Endothelial cell of umbilical vein (primary cell): ENCODE measurements around the gene MEX3D. TPM values are rescaled to one million over a fixed set of nuclear protein-coding genes. Genes with fewer than 3 reads are reported as not detected.

ENCODE experiments used
- BruUV-seq: library from RNA; stranded (reverse); fragments of 400-500 nt; replicated peaks from 2 replicates; lab custom pipeline; 2021; lab: Mats Ljungman, UMichigan
- CTCF ChIA-PET: fragments of 300-600, 350-600 bp; sonication (Branson Sonifier 250); formaldehyde crosslinking; loops from one replicate; lab custom pipeline; 2021; ENCODE audit warnings: antibody characterized with exemption, inconsistent platforms; lab: Charles Lee
- POLR2A ChIA-PET: fragments of 300-600, 350-600 bp; sonication (Branson Sonifier 250); formaldehyde crosslinking; loops from one replicate; lab custom pipeline; 2021; ENCODE audit warnings: antibody characterized with exemption, inconsistent platforms; lab: Charles Lee
- DNase-seq: peaks from one replicate; pipeline ENCODE4 v3.0.0-alpha.2; 2011; ENCODE audit warnings: low read depth, low spot score
- FAIRE-seq: peaks from 2 replicates; lab custom pipeline; 2011; peaks lifted over from hg19 to GRCh38; lab: Jason Lieb, UNC
- H2AFZ ChIP-seq: 2 replicates; pipeline ENCODE4 v1.6.0; 2012; ENCODE audit warnings: low read depth, low read length, control low read depth, inconsistent platforms
- H3K27ac ChIP-seq: 2 replicates; pipeline ENCODE4 v1.5.1; 2011; ENCODE audit warnings: low read depth, mild to moderate bottlenecking, control low read depth, low read length, moderate library complexity; ENCODE audit not compliant: insufficient read depth
- H3K27me3 ChIP-seq, 2 experiments: 2 replicates each; pipeline versions ENCODE4 v1.6.0 to v1.6.1; 2011; ENCODE audit warnings: low read length in 2 of 2, mixed read lengths in 1 of 2; ENCODE audit not compliant: control insufficient read depth in 2 of 2, insufficient read depth in 2 of 2
- H3K36me3 ChIP-seq, 2 experiments: 2 replicates in 1 of 2; 3 replicates in 1 of 2; pipeline ENCODE4 v1.5.1; 2011; ENCODE audit warnings: low read length in 2 of 2, mild to moderate bottlenecking in 1 of 2, moderate library complexity in 1 of 2; ENCODE audit not compliant: control insufficient read depth in 2 of 2, insufficient read depth in 2 of 2; ENCODE audit errors: extremely low read depth in 1 of 2
- H3K4me1 ChIP-seq: 3 replicates; pipeline ENCODE4 v1.5.1; 2011; ENCODE audit warnings: mild to moderate bottlenecking, low read length; ENCODE audit not compliant: control insufficient read depth, insufficient read depth; ENCODE audit errors: extremely low read depth
- H3K4me2 ChIP-seq: 2 replicates; pipeline ENCODE4 v1.6.1; 2011; ENCODE audit warnings: low read length, control low read depth, mixed read lengths; ENCODE audit not compliant: insufficient read depth
- H3K4me3 ChIP-seq, 3 experiments: fragments of 200-600 bp in 1 of 3; sonication (generic), shearing (Covaris generic) in 1 of 3; replicated peaks in 1 of 3; 2 replicates each; pipeline ENCODE4 v1.5.1; 2011 to 2016; ENCODE audit warnings: control low read depth in 3 of 3, low read length in 3 of 3, mild to moderate bottlenecking in 2 of 3, inconsistent platforms in 1 of 3, low read depth in 1 of 3, moderate library complexity in 1 of 3; ENCODE audit not compliant: insufficient read depth in 1 of 3
- H3K79me2 ChIP-seq: 2 replicates; pipeline ENCODE4 v1.6.0; 2012; ENCODE audit warnings: low read length, inconsistent platforms; ENCODE audit not compliant: control insufficient read depth, insufficient read depth
- H3K9ac ChIP-seq: replicated peaks from 2 replicates; pipeline ENCODE3; 2011; ENCODE audit warnings: low read length, control low read depth; ENCODE audit not compliant: insufficient read depth; ENCODE audit errors: extremely low read depth
- H3K9me1 ChIP-seq: replicated peaks from 3 replicates; pipeline ENCODE4 v1.6.0; 2011; ENCODE audit warnings: mild to moderate bottlenecking, low read length; ENCODE audit not compliant: control insufficient read depth, insufficient read depth; ENCODE audit errors: extremely low read depth
- H3K9me3 ChIP-seq: replicated peaks from 2 replicates; pipeline ENCODE4 v1.5.1; 2012; ENCODE audit warnings: low read length, inconsistent platforms; ENCODE audit not compliant: control insufficient read depth, insufficient read depth
- H4K20me1 ChIP-seq: replicated peaks from 2 replicates; pipeline ENCODE3; 2011; ENCODE audit warnings: mild to moderate bottlenecking, low read length; ENCODE audit not compliant: control insufficient read depth, insufficient read depth; ENCODE audit errors: extremely low read depth
- CTCF ChIP-seq, 2 donors: IDR thresholded peaks; 1 replicate in 1 of 2; 2 replicates in 1 of 2; pipeline ENCODE4 v1.5.1; 2011; ENCODE audit warnings: low read length in 2 of 2, mild to moderate bottlenecking in 2 of 2, moderate library complexity in 2 of 2, control low read depth in 1 of 2, inconsistent platforms in 1 of 2, low read depth in 1 of 2; ENCODE audit not compliant: insufficient read depth in 1 of 2; ENCODE audit errors: extremely low read depth in 1 of 2
- EZH2 ChIP-seq: IDR thresholded peaks from 2 replicates; pipeline ENCODE4 v1.6.1; 2012; ENCODE audit warnings: borderline replicate concordance, low read depth, mild to moderate bottlenecking, moderate library complexity, low read length, inconsistent platforms; ENCODE audit not compliant: severe bottlenecking
- FOS ChIP-seq: IDR thresholded peaks from 2 replicates; pipeline ENCODE4 v1.6.1; 2011; ENCODE audit warnings: mild to moderate bottlenecking, low read length, moderate library complexity, borderline replicate concordance; ENCODE audit not compliant: insufficient read depth
- GATA2 ChIP-seq: IDR thresholded peaks from 2 replicates; pipeline ENCODE4 v1.7.0; 2011; ENCODE audit warnings: low read depth, mild to moderate bottlenecking, moderate library complexity, mixed read lengths, low read length; ENCODE audit not compliant: insufficient read length, insufficient read depth
- JUN ChIP-seq: IDR thresholded peaks from 2 replicates; pipeline ENCODE4 v1.6.1; 2011; ENCODE audit warnings: borderline replicate concordance, low read depth; ENCODE audit not compliant: insufficient read length, insufficient read depth
- MAX ChIP-seq: IDR thresholded peaks from 2 replicates; pipeline ENCODE4 v1.6.1; 2011; ENCODE audit not compliant: insufficient read depth, insufficient read length
- MYC ChIP-seq: IDR thresholded peaks from one replicate; pipeline ENCODE4 v1.6.1; 2011; ENCODE audit warnings: mild to moderate bottlenecking, low read depth, low read length
- POLR2A ChIP-seq: IDR thresholded peaks from 2 replicates; pipeline ENCODE4 v1.6.1; 2012; ENCODE audit warnings: low read depth, mild to moderate bottlenecking, control low read depth, low read length
- POLR2AphosphoS5 ChIP-seq: IDR thresholded peaks from 2 replicates; pipeline ENCODE4 v1.6.1; 2012; ENCODE audit warnings: low read depth, mild to moderate bottlenecking, control low read depth, low read length, moderate library complexity; ENCODE audit not compliant: insufficient read depth
- dilution Hi-C: fragments of 300-500 bp; cut with MboI; formaldehyde crosslinking; loops from one replicate; pipeline ENCODE4 v1.15.0; 2019; ENCODE audit warnings: low sequenced_read_pairs; ENCODE audit not compliant: extremely low pct_ligation_motif_present
- intact Hi-C: fragments of 100-400 bp; cut with micrococcal nuclease; formaldehyde crosslinking; loops from one replicate; pipeline ENCODE4 v1.10.0; 2022
- polyA plus RNA-seq, 4 experiments: library from polyadenylated mRNA; depleted of rRNA in 3 of 4; stranded (reverse) in 3 of 4; unstranded in 1 of 4; fragments of >200 nt; gene quantifications; 2 replicates each; pipeline versions ENCODE4 v1.2.1 to v1.2.3, GENCODE V29; 2011 to 2012; ENCODE audit warnings: missing spikeins in 1 of 4
- total RNA-seq: library from RNA; stranded (reverse); gene quantifications from 2 replicates; pipeline ENCODE4 v1.2.3, GENCODE V29; 2021

The MEX3D gene
- total and polyA plus RNA-seq, 2 donors (not counting 3 experiments of a cell fraction or from before 2014, with no cell fraction given) = 30.0 to 96.7 TPM

- no peaks in the 10 kb centered on the region for H4K20me1 ChIP-seq
- no peak overlapping the region for H3K27ac ChIP-seq
- H2AFZ ChIP-seq = no peak overlapping the region
- TF ChIP-seq FOS (no peak), JUN (no peak), MYC (no peak), EZH2 (no peak), CTCF (IDR thresholded peaks at IDR 0.05; ENCODE audit: extremely low read depth in 1 of 2, insufficient read depth in 1 of 2, low read depth in 1 of 2, low read length in 2 of 2) (no peak), GATA2 (no peak), MAX (no peak), POLR2AphosphoS5 (no peak), POLR2A (no peak)
- ChIA-PET POLR2A (no interaction called here), CTCF (no interaction called here)
- no peaks in the 10 kb centered on the region for H3K4me1 ChIP-seq
- H3K79me2 ChIP-seq = no peaks in the 10 kb centered on the region
- no peaks in the 10 kb centered on the region for H3K9me3 ChIP-seq
- H3K4me2 ChIP-seq = no peak overlapping the region
- FAIRE-seq (no peak), DNase-seq (no peak)
- dilution Hi-C loops (no loop called here), intact Hi-C loops (no loop called here)
- H3K27me3 ChIP-seq = peaks cover 5 to 11% of the 10 kb centered on the region in 2 experiments
- H3K9me1 ChIP-seq = no peaks in the 10 kb centered on the region
- no TSS peak for BruUV-seq
- H3K9ac ChIP-seq = no peak overlapping the region
- no peaks in the 10 kb centered on the region for H3K36me3 ChIP-seq
- H3K4me3 ChIP-seq = no peak overlapping the region
Measured at GRCh38 chr19:1505991-1506881, 61.9 kb downstream of the MEX3D start.
